Adipose tissue (tissue), 3 donors: ENCODE data around the gene CELA2A. TPM values are rescaled to one million over a fixed set of nuclear protein-coding genes. Genes with fewer than 3 reads are reported as not detected.
"Not testable (repeated sequence)": the region's sequence is repeated elsewhere in the genome, so short reads cannot be mapped to it uniquely, and the experiment has no call there.

Source experiments
- H3K27ac ChIP-seq: one replicate; pipeline ENCODE4 v1.5.1; 2013; ENCODE audit warnings: low read depth, low read length
- WGBS, 3 donors: extraction: QIAGEN DNeasy Blood & Tissue Kit; methylation state at CpG; one replicate each; pipeline ENCODE4 v1.1.7; 2013; 5-methylcytosine and 5-hydroxymethylcytosine counted together
- polyA plus RNA-seq, 3 donors: library from polyadenylated mRNA; stranded (reverse); fragments of 200-250 nt; gene quantifications; one replicate each; pipeline ENCODE4 v1.2.3, GENCODE V29; 2013
- donor health status: healthy with polysubstance abuse.
- donor health status: Bipolar disorder and iron deficiency.
- donor health status: healthy.

The CELA2A gene
- polyA plus RNA-seq, 3 donors = 0.33 to 2,134 TPM; not detected in 1

- no peak overlapping the region for H3K27ac ChIP-seq
- 76 to 89% (median 89%) methylated on average over 6 to 7 of the region's 7 CpGs for WGBS, 3 donors
Measured at GRCh38 chr1:15509586-15509985, 53.1 kb downstream of the CELA2A start.

- 81 to 95% (median 93%) methylated on average over 8 of the region's 8 CpGs for WGBS, 3 donors
Measured at GRCh38 chr1:15510611-15511405, 54.3 kb downstream of the CELA2A start.

GRCh38 chr1:15513192-15513591 is 56.7 kb downstream of the CELA2A start:
- no peak overlapping the region for H3K27ac ChIP-seq
- 66 to 83% (median 81%) methylated on average over 4 of the region's 4 CpGs for WGBS, 3 donors

More at GRCh38 chr1:15510611-15511405, 54.3 kb downstream of the CELA2A start:
- no peak overlapping the region for H3K27ac ChIP-seq

GRCh38 chr1:15513919-15514318 is 57.4 kb downstream of the CELA2A start:
- no peak overlapping the region for H3K27ac ChIP-seq
- WGBS, 3 donors = 89 to 97% (median 90%) methylated on average over 3 of the region's 3 CpGs

- H3K27ac ChIP-seq = not testable (repeated sequence)
- WGBS, 3 donors = 90 to 92% (median 92%) methylated on average over 5 of the region's 5 CpGs
Measured at GRCh38 chr1:15514557-15514956, 58.0 kb downstream of the CELA2A start.

GRCh38 chr1:15515022-15515663 is 58.6 kb downstream of the CELA2A start:
- 29 to 78% (median 42%) methylated on average over 2 of the region's 2 CpGs for WGBS, 3 donors

GRCh38 chr1:15519625-15520024 is 63.1 kb downstream of the CELA2A start:
- WGBS, 3 donors = 88 to 98% (median 98%) methylated on average over 3 of the region's 3 CpGs
- no peak overlapping the region for H3K27ac ChIP-seq

More at GRCh38 chr1:15515022-15515663, 58.6 kb downstream of the CELA2A start:
- no peak overlapping the region for H3K27ac ChIP-seq

GRCh38 chr1:15521206-15521906 is 64.8 kb downstream of the CELA2A start:
- 85 to 91% (median 88%) methylated on average over 17 of the region's 17 CpGs for WGBS, 3 donors
- H3K27ac ChIP-seq = not testable (repeated sequence)

Other genes starting within 250 kb of the CELA2A start
- under 1 TPM; 0.11 to 0.30 (median 0.19) TPM for gene FHAD1, start 209.5 kb upstream of the CELA2A start, polyA plus RNA-seq
- 10 to 100 TPM; 44.4 to 58.0 (median 45.1) TPM for gene EFHD2, start 46.8 kb upstream of the CELA2A start, polyA plus RNA-seq
- gene CTRC, start 18.3 kb upstream of the CELA2A start, polyA plus RNA-seq = 1,000 to 10,000 TPM in 1 of 3 donors, 1 to 10 TPM in 1, under 1 TPM in 1; 0.92 to 8,953 (median 3.7) TPM
- 100 to 1,000 TPM in 1 of 3 donors, not detected in 2; 177 TPM for gene CELA2B, start 19.4 kb downstream of the CELA2A start, polyA plus RNA-seq
- gene CASP9, start 67.5 kb downstream of the CELA2A start, polyA plus RNA-seq = 10 to 100 TPM; 12.7 to 22.0 (median 14.5) TPM
- gene DNAJC16, start 70.1 kb downstream of the CELA2A start, polyA plus RNA-seq = 1 to 10 TPM; 3.0 to 3.6 (median 3.2) TPM
- gene AGMAT, start 128.3 kb downstream of the CELA2A start, polyA plus RNA-seq = under 1 TPM; 0.21 to 0.45 (median 0.29) TPM
- 10 to 100 TPM in 1 of 3 donors, 1 to 10 TPM in 2; 4.2 to 10.4 (median 8.5) TPM for gene DDI2, start 160.7 kb downstream of the CELA2A start, polyA plus RNA-seq
- 10 to 100 TPM; 23.4 to 55.2 (median 41.1) TPM for gene PLEKHM2, start 227.6 kb downstream of the CELA2A start, polyA plus RNA-seq